GM10266 (cell line): Measurements from ENCODE around the gene CCT6A.
"Not testable (repeated sequence)": the region's sequence is repeated elsewhere in the genome, so short reads cannot be mapped to it uniquely, and the experiment has no call there.

ENCODE experiments used
- DNase-seq: peaks from one replicate; pipeline ENCODE4 v3.0.0; 2012; ENCODE audit errors: extremely low spot score
- CTCF ChIP-seq: IDR thresholded peaks from 2 replicates; pipeline ENCODE4 v1.5.1; 2012; ENCODE audit warnings: mild to moderate bottlenecking, low read depth; ENCODE audit not compliant: control insufficient read depth, insufficient read depth; ENCODE audit errors: missing control alignments

Gene CCT6A

GRCh38 chr7:56063500-56063881 is 11.9 kb downstream of the CCT6A start:
- TF ChIP-seq CTCF: no peak
- DNase-seq: no peak

- peak; percentile 22 for TF ChIP-seq CTCF
These were observed 12.5 kb downstream of the CCT6A start, which contains the start of gene SUMF2 for GRCh38 chr7:56063882-56064625. Gene SUMF2 (plus strand): TSS chr7:56064286. CDS start chr7:56064312, 26 bp downstream.

GRCh38 chr7:56066376-56066775 is 14.8 kb downstream of the CCT6A start:
- not testable (repeated sequence) for DNase-seq

More at GRCh38 chr7:56063882-56064625, 12.5 kb downstream of the CCT6A start, which contains the start of gene SUMF2:
- peak; percentile 95 for DNase-seq

GRCh38 chr7:56074371-56074791 is 22.8 kb downstream of the CCT6A start:
- peak; percentile 80 for DNase-seq
- TF ChIP-seq CTCF: peak; percentile 86

GRCh38 chr7:56077681-56078080 is 26.1 kb downstream of the CCT6A start:
- no peak for DNase-seq

GRCh38 chr7:56078196-56078595 is 26.6 kb downstream of the CCT6A start:
- no peak for DNase-seq
- no peak for TF ChIP-seq CTCF

More at GRCh38 chr7:56077681-56078080, 26.1 kb downstream of the CCT6A start:
- no peak for TF ChIP-seq CTCF

GRCh38 chr7:56079450-56080185 is 28.1 kb downstream of the CCT6A start:
- no peak for TF ChIP-seq CTCF
- no peak for DNase-seq

- DNase-seq: not testable (repeated sequence)
These were observed 29.3 kb downstream of the CCT6A start for GRCh38 chr7:56080726-56081435.
